Osteocyte (in vitro differentiated cells): ENCODE data around the gene SLC5A6. TPM values are rescaled to one million over a fixed set of nuclear protein-coding genes. Genes with fewer than 3 reads are reported as not detected.
"Not testable (repeated sequence)": the region's sequence is repeated elsewhere in the genome, so short reads cannot be mapped to it uniquely, and the experiment has no call there.

Source experiments
- DNase-seq: peaks from one replicate; pipeline ENCODE4 v3.0.0; 2021; ENCODE audit warnings: mixed read lengths; ENCODE audit not compliant: unreplicated experiment; ENCODE audit errors: extremely low spot score
- H3K27ac Mint-ChIP-seq: one replicate; pipeline ENCODE4 v1.8.0; 2021; ENCODE audit warnings: mild to moderate bottlenecking, mixed read lengths; ENCODE audit not compliant: unreplicated experiment
- H3K27me3 Mint-ChIP-seq: one replicate; pipeline ENCODE4 v1.8.0; 2021; ENCODE audit warnings: mixed read lengths; ENCODE audit not compliant: unreplicated experiment
- H3K36me3 Mint-ChIP-seq: one replicate; pipeline ENCODE4 v1.8.0; 2021; ENCODE audit warnings: mixed read lengths; ENCODE audit not compliant: unreplicated experiment
- H3K4me1 Mint-ChIP-seq: one replicate; pipeline ENCODE4 v1.8.0; 2021; ENCODE audit warnings: mixed read lengths; ENCODE audit not compliant: unreplicated experiment
- H3K4me3 Mint-ChIP-seq: one replicate; pipeline ENCODE4 v1.8.0; 2021; ENCODE audit warnings: mild to moderate bottlenecking, moderate library complexity, mixed read lengths; ENCODE audit not compliant: unreplicated experiment
- H3K9me3 Mint-ChIP-seq: one replicate; pipeline ENCODE4 v1.8.0; 2021; ENCODE audit warnings: mixed read lengths; ENCODE audit not compliant: unreplicated experiment
- total RNA-seq: library from RNA; stranded (reverse); gene quantifications from 2 replicates; pipeline ENCODE4 v1.2.1, GENCODE V29; 2021
- TF ChIP-seq, protein P1 (sequence below): fragments of 200-600 bp; sonication (generic); IDR thresholded peaks from 2 replicates; pipeline ENCODE4 v1.5.0; 2021; ENCODE audit warnings: antibody characterized with exemption, mild to moderate bottlenecking, moderate library complexity

Gene SLC5A6
- total RNA-seq, 1 donor from 2014 or later = 33.3 TPM

DNA sequence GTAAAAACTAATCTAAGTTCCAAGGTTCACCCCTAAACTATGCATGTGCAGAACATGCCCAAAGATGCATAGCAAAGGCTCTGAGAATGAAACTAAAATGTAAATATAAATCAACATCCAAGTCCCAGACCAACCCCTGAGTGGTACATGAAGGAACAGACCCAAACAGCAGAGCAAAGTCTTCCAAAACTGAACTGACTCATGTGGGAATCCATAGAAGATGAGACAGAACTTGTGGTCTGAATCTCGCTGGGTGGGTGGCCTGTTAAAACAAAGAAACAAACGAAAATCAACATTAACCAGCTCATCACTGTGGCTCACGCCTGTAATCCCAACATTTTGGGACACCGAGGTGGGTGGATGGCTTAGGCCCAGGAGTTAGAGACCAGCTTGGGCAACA lies 29.7 kb downstream of the SLC5A6 start:
- Mint-ChIP-seq H3K27me3 (peaks cover 16% of the 10 kb centered on the region), H3K4me1 (peaks cover 4% of the 10 kb centered on the region), H3K36me3 (no peaks in the 10 kb centered on the region), H3K27ac (no peak overlapping the region), H3K9me3 (no peaks in the 10 kb centered on the region), H3K4me3 (no peak overlapping the region)
- DNase-seq = no peak
- TF ChIP-seq, protein P1, sequence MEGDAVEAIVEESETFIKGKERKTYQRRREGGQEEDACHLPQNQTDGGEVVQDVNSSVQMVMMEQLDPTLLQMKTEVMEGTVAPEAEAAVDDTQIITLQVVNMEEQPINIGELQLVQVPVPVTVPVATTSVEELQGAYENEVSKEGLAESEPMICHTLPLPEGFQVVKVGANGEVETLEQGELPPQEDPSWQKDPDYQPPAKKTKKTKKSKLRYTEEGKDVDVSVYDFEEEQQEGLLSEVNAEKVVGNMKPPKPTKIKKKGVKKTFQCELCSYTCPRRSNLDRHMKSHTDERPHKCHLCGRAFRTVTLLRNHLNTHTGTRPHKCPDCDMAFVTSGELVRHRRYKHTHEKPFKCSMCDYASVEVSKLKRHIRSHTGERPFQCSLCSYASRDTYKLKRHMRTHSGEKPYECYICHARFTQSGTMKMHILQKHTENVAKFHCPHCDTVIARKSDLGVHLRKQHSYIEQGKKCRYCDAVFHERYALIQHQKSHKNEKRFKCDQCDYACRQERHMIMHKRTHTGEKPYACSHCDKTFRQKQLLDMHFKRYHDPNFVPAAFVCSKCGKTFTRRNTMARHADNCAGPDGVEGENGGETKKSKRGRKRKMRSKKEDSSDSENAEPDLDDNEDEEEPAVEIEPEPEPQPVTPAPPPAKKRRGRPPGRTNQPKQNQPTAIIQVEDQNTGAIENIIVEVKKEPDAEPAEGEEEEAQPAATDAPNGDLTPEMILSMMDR = no peak

DNA sequence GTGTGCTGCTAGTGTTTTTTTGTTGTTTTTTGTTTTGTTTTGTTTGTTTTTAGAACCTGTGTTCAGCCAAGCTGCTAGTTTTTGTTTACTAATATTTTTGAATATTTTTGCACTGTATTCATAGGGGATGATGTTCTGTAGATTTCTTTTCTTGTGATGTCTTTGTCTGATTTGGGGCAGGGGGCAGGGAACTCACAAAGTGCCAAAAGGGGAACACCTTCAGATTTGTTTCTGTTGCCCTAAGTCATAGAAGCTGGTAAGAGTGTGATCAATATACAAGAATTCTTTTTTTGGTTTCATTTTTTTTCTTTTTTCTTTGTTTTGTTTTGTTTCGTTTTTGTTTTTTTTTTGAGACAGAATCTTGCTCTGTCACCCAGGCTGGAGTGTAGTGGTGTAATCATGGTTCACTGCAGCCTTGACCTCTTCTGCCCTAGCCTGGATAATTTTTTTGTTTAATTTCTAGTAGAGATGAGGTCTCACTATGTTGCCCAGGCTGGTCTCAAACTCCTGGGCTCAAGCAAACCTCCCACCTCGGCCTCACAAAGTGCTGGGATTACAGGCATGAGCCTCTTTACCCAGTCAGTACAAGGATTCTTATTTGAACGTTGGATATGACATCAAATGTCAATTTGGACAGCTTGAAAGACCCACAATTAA lies 32.6 kb downstream of the SLC5A6 start:
- no peak for DNase-seq
- peaks cover 4% of the 10 kb centered on the region for H3K4me1 Mint-ChIP-seq
- TF ChIP-seq, protein P1 = no peak
- peaks cover 19% of the 10 kb centered on the region for H3K27me3 Mint-ChIP-seq
- no peak overlapping the region for H3K4me3 Mint-ChIP-seq
- no peak overlapping the region for H3K27ac Mint-ChIP-seq
- H3K9me3 Mint-ChIP-seq = no peaks in the 10 kb centered on the region
- H3K36me3 Mint-ChIP-seq = no peaks in the 10 kb centered on the region

DNA sequence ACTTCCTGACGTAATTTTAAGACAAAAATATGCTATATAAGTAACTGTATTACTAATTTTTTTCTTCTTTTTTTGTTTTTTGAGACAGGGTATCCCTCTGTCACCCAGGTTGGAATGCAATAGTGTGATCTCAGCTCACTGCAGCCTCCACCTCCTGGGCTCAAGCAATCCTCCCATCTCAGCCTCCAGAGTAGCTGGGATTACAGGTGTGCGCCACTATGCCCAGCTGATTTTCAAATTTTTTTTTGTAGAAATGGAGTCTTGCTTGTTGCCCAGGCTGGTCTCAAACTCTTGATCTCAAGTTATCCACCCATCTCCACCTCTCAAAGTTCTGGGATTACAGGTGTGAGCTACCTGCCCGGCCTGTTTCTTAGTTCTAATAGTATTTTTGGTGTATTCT lies 33.6 kb downstream of the SLC5A6 start:
- peaks cover 19% of the 10 kb centered on the region for H3K27me3 Mint-ChIP-seq
- no peak overlapping the region for H3K27ac Mint-ChIP-seq
- H3K9me3 Mint-ChIP-seq = no peaks in the 10 kb centered on the region
- H3K4me3 Mint-ChIP-seq = no peak overlapping the region
- peaks cover 4% of the 10 kb centered on the region for H3K4me1 Mint-ChIP-seq
- TF ChIP-seq, protein P1 = no peak
- DNase-seq = no peak
- no peaks in the 10 kb centered on the region for H3K36me3 Mint-ChIP-seq

DNA sequence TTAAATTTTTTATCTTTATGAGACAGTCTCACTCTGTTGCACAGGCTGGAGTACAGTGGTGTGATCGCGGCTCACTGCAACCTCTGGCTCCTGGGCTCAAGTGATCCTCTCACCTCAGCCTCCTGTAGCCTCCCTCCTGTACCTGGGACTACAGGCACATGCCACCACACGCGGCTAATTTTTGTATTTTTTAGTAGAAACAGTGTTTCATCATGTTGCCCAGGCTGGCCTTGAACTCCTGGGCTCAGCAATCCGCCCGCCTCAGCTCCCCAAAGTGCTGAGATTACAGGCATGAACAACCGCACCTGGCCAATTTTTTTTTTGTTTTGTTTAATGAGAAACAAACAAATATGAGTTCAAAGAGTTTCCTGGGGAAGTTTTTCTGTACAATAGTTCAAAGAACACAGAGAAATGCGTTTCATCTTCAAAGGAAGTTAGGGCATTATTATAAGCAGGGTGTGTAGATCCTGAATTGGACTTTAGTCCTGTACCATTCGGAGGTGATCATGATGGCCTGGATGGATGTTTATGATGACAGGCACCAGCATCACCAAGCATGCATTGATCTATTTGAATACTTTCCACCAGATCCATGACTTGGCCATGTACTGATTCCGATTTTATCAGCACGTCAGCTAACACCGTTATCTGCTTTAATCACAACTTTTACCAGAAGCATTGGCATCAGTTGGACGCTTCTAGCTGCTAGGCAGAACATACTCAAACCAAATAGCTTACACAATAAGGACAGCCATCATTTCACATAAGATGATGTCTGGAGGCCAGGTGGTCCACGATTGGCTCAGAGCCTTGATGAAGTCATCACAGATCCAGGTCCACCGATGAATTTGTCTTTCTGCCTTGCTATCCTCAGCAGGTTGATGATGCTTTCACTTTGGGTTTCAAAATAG lies 34.4 kb downstream of the SLC5A6 start:
- TF ChIP-seq, protein P1 = no peak
- Mint-ChIP-seq H3K4me3 (no peak overlapping the region), H3K4me1 (peaks cover 4% of the 10 kb centered on the region), H3K27me3 (peaks cover 19% of the 10 kb centered on the region), H3K9me3 (no peaks in the 10 kb centered on the region), H3K27ac (no peak overlapping the region), H3K36me3 (no peaks in the 10 kb centered on the region)
- no peak for DNase-seq

DNA sequence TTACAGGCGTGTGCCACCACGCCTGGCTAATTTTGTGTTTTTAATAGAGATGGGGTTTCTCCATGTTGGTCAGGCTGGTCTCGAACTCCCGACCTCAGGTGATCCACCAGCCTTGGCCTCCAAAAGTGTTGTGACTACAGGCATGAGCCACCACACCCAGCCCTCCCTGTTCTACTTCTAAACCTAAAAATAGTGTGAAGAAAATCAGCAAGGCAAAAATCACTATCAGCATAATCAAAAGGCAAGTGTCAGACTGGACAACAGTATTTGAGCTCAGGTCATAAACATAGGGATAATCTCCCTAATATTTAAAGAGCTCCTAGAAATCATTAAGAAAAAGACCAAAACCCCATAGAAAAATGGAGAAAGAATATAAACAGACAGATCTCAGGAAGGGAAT lies 36.3 kb downstream of the SLC5A6 start:
- H3K36me3 Mint-ChIP-seq, H3K4me3 Mint-ChIP-seq: not testable (repeated sequence)

More for the DNA sequence above, 36.3 kb downstream of the SLC5A6 start:
- peaks cover 30% of the 10 kb centered on the region for H3K27me3 Mint-ChIP-seq
- not testable (repeated sequence) for DNase-seq, H3K9me3 Mint-ChIP-seq, H3K27ac Mint-ChIP-seq, H3K4me1 Mint-ChIP-seq
